HG02852 (cell line): ENCODE data around the gene PRKCE.

Experiments
- ATAC-seq: cut with Tn5 transposase; IDR thresholded peaks from one replicate; pipeline ENCODE4 v1.9.1; 2021; ENCODE audit warnings: mild to moderate bottlenecking, moderate library complexity; ENCODE audit not compliant: unreplicated experiment

The PRKCE gene

DNA sequence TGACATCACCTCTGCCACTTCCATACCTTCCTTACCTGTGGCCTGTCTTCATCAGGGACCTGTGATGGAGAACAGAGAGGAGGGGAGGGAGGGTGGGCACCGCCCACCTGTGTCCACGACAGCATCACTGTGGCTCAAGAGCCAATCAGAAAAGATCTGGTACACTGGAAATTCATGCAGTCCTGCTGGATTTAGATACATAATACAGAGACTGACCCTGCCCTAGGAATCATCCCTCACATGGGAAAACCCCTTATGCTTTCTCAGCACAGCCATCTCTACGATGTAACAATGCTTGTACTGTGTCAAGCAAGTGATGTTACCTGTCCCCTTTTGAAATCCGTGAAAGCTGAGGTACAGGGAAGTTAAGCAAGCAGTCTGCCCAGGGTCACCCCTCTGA lies 500.1 kb downstream of the PRKCE start:
- ATAC-seq = no peak

DNA sequence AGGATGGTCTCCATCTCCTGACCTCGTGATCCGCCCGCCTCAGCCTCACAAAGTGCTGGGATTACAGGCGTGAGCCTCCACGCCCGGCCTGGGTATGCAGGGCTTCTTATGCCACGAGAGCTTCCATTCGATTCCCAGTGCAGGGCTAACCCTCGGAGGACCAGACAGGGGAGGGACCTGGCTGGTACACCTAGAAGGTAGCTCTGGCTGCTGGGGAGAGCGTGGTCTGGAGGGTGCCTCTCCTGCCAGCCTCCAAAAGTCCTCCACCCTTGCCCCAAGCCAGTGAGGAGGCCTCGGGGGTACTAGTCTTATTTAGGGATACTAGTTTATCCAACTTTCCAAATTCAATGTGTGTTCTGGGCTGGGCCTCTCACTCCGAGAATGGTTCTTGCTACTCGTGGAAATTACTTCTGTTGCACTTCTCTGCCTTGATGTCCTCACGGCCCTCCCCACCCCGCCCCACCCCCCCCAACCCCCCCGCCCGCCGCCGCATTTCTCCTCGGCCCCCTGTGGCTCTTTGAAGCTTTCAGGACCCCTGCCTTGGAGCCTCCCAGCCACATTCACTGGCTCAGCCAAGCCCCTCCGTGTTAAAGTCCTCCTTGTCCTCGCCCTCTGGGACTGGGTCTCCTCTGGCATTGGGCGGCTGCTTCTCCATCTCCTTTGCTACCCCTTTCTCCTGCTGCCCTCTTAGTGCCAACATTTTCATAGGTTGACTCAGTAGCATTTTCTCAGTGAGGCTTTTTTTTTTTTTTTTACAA lies 502.7 kb downstream of the PRKCE start:
- no peak for ATAC-seq

DNA sequence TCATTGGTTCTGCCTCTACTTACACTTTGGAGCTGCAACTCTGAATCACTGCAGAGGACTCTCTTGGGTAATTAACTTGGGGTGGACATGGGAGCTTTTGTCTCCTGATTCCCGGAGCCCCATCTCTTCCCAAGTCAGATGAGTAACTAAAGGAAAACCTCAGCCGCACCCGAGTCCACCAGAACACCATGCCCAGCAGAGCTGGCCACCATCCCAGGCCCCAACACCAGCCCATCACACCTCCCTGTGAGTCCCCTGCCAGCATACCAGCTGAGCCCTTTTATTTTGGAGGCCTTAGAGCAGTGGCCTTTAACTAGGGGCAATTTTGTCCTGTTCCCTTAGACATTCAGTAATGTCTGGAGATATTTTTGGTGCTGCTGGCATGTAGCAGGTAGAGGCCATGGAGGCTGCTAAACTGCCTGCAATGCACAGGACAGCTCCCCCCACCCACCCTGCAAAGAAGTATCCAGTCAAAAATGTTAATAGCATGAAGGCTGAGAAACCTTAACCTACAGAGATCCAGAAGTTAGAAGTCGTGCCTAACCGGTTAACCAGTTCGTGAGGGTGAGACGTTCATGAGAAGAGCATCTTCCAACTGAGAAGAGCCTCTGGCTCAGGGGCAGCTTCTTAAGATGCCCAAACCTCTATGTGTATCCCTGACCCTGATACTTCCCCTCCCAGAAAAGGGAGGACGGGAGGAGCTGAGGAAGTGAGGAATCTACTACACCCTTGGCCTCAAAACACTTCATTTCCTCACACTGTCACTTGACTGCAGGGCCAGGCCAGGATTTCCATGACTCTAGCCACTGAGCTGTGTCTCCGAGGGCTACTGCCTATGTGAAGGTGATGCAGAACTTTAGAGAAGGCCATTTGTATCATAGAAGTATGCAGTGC lies 505.8 kb downstream of the PRKCE start:
- no peak for ATAC-seq

DNA sequence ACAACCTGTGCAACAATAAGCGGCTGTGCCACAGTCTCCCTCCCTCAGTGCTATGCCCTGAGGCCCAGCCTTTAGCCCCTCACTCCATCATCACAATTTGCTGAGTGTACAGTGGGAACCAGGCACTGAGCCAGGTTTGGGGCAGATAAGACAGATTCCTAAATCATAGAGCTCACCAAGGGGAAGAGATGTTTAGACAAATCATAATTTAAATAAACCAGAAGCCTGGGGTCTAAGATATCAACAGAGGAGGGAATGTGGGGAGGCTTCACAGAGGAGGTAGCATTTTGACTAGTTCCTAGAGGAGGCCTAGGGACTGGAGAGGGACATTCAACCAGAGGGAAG lies 506.5 kb downstream of the PRKCE start:
- no peak for ATAC-seq

DNA sequence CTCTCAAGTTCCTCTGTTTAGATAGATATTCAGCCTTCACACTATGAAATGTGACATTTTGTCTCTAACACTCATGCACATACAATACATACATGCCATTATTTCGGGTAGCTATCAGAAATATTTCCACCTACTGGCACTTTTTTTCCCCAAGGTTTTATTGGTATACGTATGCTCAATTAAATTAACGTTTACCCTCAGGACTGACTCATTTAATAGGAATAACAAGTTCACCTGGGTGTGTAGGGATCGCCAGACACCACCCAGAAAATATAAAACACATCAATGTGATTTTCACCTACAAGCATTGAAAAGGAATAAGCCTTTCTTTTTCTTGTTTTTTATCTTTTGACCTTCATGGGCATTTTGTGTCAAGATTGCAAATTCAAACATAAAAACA lies 507.2 kb downstream of the PRKCE start:
- ATAC-seq = no peak

DNA sequence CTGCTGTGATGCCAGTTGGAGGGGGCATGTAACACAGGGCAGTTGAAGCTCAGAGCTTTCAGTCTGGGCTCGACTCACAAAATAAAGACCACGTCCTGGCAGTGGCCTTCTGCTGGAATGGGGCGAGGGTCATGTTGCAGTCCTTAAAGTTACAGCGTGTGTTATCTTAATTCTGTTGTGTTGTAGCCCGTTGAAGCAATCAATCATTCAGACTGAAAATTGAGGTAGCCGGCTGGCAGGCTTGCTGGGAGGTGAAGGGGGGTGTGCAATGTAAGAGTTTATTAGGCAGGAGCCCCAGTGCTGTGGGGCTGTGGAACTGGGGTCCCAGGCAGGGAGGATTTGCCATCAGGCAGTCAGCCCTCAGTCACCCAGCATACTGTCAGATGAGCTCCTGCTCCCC lies 508.9 kb downstream of the PRKCE start:
- ATAC-seq = no peak

DNA sequence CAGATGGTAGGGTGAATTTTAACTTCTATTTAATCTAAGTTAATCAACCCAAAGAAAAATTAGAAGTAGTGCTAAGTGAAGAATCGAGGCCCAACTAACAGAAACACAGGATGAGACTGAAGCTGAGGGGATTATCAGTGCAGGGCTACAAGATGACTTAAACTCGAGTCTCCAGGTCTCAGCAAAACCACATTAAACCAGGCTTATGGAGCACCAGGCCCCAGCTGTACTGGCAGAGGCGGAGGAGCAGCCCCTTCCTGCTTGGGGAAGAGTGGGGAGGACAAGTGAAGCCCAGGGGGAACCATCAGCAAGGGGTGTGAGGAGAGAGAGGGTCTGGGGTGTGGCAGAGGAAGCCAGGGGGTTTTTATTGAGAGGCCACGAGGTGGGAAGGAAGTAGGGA lies 509.8 kb downstream of the PRKCE start:
- ATAC-seq = no peak

DNA sequence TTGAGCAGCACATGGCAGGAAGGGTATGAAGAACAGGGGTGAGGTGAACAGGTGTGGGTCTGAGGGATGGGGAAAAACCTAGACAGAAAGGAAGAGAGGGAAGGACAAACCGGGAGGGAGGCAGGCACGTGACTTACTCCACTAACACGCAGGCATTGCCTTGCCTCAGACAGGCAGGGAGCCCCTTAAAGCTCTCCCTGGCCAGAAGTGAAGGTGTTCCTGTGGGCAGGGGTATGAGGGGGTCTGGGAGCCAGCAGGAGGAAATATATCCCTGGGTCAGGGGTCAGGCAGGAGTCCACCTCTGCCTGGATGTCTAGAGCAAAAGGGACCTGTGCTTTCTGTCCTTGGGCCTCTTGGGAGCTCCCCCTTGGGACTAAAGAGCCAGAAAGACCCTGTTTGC lies 510.4 kb downstream of the PRKCE start:
- no peak for ATAC-seq

DNA sequence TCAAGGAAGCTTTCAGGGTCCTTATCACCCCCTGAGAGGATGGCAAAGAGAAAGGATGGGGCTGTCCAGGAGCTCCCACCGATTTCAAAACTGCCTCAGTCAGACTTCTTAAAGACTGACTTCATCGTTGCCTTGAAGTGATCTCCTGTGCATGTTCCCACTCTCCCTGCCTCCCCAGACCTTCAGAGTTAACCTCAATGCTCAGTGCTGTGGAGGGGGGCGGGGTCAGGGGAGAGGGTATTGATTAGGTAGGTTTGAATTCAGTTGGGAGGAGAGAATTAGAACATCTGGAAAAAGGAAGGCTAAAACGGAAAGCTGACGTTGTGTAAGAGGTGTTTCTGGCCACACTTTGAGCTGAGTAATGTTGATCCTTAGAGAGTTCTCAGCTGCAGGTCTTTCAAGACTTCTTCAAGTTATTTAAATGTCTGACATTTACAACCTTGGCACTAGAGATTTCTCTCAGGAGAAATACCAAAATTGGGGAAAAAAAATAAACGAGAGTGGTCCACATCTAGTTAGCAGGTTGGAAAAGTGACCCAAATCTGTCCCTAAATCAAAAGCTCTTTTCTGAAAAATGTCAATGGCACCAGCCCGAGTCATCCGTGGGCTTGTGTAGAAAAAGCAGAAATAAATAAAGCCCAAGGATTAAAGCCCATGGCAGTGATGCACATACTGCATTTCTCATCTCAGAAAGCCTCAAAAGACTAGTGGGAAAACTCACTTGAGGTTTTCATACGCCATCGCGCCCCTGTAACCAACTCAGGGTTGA lies 511.0 kb downstream of the PRKCE start:
- no peak for ATAC-seq

DNA sequence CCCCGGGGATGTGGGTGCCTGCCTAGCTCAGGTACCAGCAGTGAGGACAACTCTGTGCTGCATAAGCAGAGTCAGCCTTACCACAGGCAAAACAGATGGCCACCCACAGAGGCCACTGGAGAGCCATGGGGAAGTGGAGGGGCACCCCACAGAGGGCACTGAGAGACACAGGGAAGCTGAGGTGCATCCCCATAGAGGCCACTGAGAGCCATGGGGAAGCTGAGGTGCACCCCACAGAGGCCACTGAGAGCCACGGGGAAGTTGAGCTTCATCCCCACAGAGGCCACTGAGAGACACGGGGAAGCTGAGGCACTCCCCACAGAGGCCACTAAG lies 511.6 kb downstream of the PRKCE start:
- ATAC-seq = no peak

DNA sequence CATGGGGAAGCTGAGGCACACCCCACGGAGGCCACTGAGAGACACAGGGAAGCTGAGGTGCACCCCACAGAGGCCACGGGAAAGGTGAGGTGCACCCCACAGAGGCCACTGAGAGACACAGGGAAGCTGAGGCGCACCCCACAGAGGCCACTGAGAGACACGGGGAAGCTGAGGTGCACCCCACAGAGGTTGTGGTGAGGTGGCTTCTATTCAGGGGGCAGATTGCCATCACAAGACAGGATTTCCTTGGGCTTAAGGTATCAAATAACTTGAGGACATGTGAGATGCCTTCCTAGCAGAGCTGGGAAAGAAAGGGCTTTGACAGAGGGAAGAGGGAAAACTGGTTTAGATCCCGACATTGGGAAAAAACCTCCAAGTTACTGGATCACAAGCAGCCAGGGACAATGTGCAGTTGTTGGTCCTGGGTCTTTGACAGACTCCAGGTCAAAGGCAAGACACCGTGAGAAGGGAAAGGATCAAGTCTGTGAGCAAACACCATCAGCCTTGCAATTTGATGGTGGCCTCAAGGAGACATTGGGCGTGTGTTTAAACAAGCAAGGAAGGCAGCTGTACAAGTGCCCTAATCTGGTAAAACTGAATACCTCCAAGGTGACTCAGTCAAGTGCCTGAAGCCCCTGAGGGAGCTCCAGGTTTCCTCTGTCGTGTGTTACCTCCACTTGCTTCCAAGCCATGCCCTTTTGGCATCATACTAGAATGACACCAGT lies 512.5 kb downstream of the PRKCE start:
- ATAC-seq = no peak

DNA sequence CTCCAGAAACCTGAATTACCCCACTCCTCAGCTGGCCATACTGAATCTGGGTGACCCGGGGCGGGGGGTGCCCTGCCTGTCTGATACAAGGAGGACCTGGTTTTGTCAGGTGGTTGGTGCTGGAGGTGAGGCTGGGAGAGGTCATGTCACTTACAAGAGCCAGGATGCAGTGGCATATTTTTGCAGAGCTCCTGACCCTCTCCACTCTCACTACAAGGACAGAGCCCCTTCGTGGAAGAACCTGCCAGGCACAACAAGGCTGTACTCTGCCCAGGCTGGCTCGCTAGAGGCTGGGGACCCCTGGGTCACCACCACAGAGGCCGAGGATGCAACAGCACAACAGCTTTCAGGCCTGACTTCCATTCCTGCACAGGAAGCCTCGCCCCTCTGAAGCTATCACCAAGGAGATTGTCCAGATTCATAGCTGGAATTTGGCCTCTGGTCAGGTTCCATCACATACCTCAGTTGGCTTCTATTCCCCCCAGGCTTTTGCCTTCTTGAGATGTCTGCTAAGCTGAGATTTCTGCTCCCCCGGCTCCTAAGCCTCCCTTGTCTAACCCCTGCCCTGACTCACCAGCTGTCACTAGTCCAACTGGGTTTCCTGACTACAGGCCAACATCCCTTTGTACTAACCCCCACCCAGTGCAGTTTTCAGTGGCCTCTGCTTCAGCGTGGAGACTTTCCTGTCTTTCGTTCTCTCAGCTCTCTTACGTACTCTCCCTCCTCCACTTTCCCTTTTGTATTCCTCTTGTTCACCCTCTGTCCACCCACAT lies 513.2 kb downstream of the PRKCE start:
- ATAC-seq = no peak

DNA sequence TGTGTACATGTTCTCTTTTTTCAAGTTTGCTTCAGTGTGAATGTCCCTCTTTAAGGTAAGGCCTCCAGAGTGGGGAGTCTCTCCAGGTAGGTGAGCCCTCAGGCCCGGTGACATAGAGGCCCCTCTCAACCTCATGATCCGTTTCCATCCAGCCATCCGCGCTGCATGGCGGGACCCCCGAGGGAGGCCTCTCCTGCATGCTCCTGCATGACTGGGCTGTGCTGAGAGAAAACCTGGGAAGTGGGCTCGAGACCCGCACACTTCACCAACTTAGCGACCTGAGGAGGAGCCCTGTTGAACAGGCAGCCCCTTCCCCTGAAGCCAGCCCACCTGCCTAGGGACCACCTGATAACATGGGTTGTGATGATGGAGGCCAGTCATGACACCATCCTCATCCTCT lies 514.4 kb downstream of the PRKCE start:
- ATAC-seq = no peak

DNA sequence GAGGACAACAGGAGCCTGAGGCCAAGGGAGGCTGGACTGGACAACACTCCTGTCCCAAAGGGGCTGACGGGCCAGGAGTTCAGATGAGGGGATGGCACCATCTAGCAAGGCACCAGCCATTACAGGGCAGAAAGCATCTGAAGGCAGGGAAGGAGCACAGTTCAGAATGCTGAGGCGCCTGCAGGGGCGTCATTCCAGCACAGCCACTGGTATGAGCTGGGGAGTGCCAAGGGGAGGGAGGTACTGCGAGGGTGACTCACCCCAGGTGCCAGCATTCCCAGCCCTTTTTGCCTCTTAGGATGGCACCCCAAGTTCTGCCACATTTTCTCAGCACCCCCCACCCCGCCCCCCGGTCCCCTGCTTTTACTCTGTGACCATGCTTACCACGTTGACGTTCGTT lies 515.9 kb downstream of the PRKCE start:
- ATAC-seq = no peak

DNA sequence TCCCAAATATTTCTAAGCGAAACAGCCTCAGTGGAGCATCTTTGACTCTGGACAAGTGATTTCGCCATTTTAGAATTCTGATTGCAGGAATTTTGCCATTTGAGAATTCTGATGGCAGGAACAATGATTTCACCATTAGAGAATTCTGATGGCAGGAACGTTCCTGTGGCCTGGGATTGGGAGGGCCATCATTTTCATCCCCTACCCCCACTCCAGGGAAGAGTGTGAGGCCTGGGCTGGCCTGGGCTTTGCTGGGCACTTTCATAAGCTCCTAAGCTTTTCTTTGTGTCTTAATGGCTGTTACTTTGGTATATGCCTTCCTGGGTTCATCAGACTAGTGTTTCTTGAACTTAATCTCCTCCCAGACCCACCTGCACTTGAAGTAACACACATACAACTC lies 516.4 kb downstream of the PRKCE start:
- no peak for ATAC-seq

DNA sequence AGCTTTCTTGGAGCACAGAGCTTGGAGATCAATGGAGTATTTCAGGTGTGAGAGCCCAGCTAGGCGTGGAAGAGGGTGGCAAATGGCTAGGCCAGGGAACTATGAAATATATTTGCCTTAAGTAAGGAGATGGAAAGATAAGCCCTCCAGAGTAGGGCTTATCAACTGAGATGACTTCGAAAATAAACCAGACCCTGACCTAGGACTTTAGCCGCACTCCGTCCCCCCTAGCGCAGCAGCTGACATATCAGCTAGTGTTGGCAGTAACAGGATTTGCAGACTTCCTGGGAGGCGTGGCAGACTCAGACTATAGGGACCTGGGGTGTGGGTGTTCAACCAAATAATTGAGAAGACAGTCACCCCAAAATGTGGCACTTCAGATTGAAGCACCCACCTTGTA lies 518.0 kb downstream of the PRKCE start:
- ATAC-seq = no peak

DNA sequence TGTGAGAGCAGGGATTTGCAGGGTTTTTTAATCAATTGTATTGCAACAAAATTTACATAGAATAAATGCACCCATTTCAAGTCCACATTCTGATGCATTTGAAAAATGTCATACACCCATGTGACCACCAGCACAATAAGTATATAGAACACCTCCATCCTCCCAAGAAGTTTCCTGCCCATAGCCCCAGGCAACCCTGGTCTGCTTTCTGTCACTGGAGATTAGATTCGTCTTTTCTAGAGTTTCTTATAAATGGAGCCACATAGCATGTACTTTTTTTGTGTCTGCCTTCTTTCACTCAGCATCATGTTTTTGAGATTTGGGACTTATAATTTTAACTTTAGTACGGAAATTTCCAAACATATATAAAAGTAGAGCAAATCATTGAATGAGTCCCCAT lies 518.6 kb downstream of the PRKCE start:
- no peak for ATAC-seq

DNA sequence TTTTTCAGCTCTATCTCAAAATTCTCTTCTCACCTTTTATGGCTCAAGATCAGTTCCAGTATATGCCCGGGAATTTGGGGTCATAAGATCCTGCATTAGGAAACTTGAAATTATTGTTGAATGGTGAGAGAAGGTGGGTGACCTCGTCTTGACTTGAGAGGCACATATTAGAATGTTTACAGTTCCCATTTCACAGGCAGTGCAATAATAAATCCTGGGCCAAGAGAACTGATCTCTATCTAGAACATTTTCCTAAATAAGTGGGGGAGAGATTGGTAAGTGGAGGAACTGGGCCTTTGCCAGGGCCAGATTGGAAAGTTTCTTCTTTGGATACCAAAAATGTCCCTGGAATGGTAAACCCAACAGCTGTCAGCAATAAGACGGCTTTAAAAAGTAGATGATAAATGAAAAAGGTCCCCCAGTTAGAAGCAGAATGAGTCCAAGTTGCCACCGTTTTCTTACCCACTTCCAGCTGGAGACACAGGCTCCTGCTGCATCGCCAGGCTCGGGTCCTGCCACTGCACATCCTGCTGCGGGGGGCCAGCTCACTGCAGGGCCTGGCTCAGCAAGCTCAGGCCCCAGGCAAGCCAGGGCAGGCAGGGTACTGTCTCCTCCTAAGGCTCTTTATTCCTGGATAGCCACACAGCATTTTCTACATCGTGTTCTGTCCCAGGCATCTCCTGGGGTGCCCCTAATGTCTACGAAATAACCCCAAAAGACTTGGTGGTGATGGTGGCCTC lies 519.3 kb downstream of the PRKCE start:
- no peak for ATAC-seq

DNA sequence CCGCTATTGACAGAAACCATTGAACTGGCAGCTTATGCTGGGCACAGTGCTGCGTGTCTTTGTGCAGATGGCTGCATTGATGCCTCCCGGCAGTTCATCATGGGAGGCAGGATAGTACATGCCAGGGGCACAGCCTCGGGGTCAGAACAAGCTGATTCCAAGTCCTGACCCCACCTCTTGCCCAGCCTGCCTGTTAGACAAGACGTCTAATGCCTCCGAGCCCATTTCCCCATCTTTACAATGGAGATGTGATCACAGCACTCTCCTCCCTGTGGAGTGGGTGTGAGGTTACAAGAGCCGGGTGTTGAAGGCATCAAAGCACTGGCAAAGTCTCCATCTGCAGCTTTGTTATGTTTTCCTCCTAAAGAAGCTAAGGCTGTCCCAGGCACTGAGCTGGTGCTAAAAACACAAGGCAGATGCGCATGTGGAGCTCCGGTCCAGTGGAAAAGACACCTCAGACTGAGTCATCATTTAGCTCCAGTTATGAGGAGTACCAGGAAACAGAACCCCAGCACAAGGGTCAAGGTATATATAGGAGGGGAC lies 520.0 kb downstream of the PRKCE start:
- no peak for ATAC-seq
